Measurements from ENCODE around the gene PCDHGA2.
"Not testable (repeated sequence)": the region's sequence is repeated elsewhere in the genome, so short reads cannot be mapped to it uniquely, and the experiment has no call there.

Gene PCDHGA2

DNA sequence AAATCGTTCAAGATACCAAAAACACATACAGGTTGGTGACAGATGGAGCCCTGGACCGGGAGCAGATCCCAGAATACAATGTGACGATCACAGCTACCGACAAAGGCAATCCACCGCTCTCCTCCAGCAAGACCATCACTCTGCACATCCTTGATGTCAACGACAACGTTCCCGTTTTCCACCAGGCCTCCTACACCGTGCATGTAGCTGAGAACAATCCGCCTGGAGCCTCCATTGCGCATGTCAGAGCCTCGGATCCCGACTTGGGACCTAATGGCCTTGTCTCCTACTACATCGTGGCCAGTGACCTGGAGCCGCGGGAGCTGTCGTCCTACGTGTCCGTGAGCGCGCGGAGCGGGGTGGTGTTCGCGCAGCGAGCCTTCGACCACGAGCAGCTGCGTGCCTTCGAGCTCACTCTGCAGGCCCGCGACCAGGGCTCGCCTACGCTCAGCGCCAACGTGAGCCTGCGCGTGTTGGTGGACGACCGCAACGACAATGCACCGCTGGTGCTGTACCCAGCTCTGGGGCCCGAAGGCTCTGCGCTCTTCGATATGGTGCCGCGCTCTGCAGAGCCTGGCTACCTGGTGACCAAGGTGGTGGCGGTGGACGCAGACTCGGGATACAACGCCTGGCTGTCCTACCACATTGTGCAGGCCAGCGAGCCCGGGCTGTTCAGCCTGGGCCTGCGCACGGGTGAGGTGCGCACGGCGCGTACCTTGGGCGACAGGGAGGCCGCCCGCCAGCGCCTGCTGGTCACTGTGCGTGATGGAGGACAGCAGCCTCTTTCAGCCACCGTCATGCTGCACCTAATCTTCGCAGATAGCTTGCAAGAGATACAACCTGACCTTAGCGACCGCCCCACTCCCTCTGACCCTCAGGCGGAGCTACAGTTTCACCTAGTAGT, 33.3 kb downstream of the PCDHGA2 start:
- no peak for TF ChIP-seq CTCF (IDR thresholded peaks at IDR 0.05; ENCODE audit: insufficient read depth, low read depth, low read length, missing control alignments)

DNA sequence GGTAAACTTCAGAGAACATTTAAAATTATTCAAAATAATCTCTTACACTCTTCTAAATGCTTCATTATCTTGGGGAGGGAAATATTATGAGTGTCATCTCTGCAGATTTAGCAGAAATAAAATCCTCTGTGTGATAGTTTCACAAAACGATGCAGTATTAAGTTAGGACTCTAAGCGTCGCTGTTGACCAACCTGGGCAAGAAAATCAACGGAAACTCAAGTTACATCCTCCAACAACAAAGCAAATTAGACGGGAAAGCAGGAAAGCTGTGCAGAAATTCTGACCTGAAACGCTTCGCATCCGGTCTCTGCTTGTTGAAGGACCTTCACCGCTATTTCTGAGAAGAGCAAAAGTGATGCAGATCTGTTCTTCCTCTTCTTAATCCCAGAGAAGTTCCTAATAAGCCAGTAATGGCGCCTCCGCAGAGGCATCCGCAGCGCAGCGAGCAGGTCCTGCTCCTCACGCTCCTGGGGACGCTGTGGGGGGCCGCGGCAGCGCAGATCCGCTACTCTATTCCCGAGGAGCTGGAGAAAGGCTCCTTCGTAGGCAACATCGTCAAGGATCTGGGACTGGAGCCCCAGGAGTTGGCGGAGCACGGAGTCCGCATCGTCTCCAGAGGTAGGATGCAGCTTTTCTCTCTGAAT, 35.2 kb downstream of the PCDHGA2 start, which contains the start of gene PCDHGA6:
PCDHGA6 (plus strand) TSS at position 219 of the 645 bp plus-strand sequence; CDS start at position 412, 193 bp downstream.
- peak; percentile 46 for TF ChIP-seq CTCF (IDR thresholded peaks at IDR 0.05; ENCODE audit: insufficient read depth, low read depth, low read length, missing control alignments)
- H3K4me3 ChIP-seq (ENCODE audit: low read length) = peak within 1 kb of the TSS; percentile 21

More for the DNA sequence above, 33.3 kb downstream of the PCDHGA2 start:
- H3K4me3 ChIP-seq (ENCODE audit: low read length) = no peak overlapping the region
- DNase-seq (ENCODE audit: low read depth) = no peak

GRCh38 chr5:141374627-141375026, 36.1 kb downstream of the PCDHGA2 start:
- no peak for DNase-seq (ENCODE audit: low read depth)
- no peak for TF ChIP-seq CTCF (IDR thresholded peaks at IDR 0.05; ENCODE audit: insufficient read depth, low read depth, low read length, missing control alignments)
- H3K4me3 ChIP-seq (ENCODE audit: low read length) = no peak overlapping the region

More for the DNA sequence above, 35.2 kb downstream of the PCDHGA2 start, which contains the start of gene PCDHGA6:
- peak; percentile 27 for DNase-seq (ENCODE audit: low read depth)

DNA sequence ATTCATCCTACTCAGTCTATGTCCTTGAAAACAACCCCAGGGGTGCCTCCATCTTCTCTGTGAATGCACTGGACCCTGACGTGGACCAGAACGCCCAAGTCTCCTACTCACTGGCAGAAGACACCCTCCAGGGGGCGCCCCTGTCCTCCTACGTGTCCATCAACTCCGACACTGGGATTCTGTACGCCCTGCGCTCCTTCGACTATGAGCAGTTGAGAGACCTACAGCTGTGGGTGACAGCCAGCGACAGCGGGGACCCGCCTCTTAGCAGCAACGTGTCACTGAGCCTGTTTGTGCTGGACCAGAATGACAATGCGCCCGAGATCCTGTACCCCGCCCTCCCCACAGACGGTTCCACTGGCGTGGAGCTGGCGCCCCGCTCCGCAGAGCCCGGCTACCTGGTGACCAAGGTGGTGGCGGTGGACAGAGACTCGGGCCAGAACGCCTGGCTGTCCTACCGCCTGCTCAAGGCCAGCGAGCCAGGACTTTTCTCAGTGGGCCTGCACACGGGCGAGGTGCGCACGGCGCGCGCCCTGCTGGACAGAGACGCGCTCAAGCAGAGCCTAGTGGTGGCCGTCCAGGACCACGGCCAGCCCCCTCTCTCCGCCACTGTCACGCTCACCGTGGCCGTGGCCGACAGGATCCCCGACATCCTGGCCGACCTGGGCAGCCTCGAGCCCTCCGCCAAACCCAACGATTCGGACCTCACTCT, 37.0 kb downstream of the PCDHGA2 start:
- not testable (repeated sequence) for DNase-seq (ENCODE audit: low read depth)

DNA sequence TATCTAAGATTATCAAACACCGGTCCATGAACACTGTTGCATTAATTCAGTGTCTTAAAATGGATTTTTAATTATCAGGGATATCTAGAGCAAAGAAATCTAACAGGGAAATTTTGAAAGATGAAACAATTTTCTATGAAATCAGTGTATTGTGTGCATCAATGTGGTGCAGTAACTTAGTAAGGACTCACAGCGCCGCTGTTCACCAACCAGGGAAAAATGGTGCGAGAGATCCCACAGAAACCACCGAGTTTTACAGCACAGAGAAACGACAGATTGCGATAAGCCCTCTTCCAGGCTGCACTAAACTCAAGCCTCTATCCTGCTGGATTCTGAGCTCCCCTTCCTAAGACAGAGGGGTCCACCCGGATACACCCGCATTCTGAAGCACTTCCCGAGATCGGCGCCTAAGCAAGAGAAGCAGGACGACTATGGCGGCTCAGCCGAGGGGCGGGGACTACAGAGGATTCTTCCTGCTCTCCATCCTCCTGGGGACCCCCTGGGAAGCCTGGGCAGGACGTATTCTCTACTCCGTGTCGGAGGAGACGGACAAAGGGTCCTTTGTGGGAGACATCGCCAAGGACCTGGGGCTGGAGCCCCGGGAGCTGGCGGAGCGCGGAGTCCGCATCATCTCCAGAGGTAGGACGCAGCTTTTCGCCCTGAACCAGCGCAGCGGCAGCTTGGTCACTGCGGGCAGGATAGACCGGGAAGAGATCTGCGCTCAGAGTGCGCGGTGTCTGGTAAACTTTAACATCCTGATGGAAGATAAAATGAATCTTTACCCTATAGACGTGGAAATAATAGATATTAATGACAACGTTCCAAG, 44.1 kb downstream of the PCDHGA2 start, which contains the start of gene PCDHGA7:
PCDHGA7 (plus strand) TSS at position 274 of the 826 bp plus-strand sequence; CDS start at position 432, 158 bp downstream.
- DNase-seq (ENCODE audit: low read depth) = peak; percentile 21
- peak; percentile 45 for TF ChIP-seq CTCF (IDR thresholded peaks at IDR 0.05; ENCODE audit: insufficient read depth, low read depth, low read length, missing control alignments)

More for the DNA sequence above, 37.0 kb downstream of the PCDHGA2 start:
- H3K4me3 ChIP-seq (ENCODE audit: low read length) = not testable (repeated sequence)

GRCh38 chr5:141383345-141383744, 44.8 kb downstream of the PCDHGA2 start:
- TF ChIP-seq CTCF (IDR thresholded peaks at IDR 0.05; ENCODE audit: insufficient read depth, low read depth, low read length, missing control alignments) = no peak
- H3K4me3 ChIP-seq (ENCODE audit: low read length) = no peak overlapping the region

More for the DNA sequence above, 44.1 kb downstream of the PCDHGA2 start, which contains the start of gene PCDHGA7:
- H3K4me3 ChIP-seq (ENCODE audit: low read length) = peak within 1 kb of the TSS; percentile 42

More at GRCh38 chr5:141383345-141383744, 44.8 kb downstream of the PCDHGA2 start:
- no peak for DNase-seq (ENCODE audit: low read depth)
